NCI-H345 treated with DMSO at 0.1 percent for 48 hours (cell line): Measurements from ENCODE around the gene HK1.

Source experiments
- DNase-seq: peaks from one replicate; lab custom pipeline; 2025; ENCODE audit not compliant: unreplicated experiment; lab: John Stamatoyannopoulos, UW

HK1 gene

DNA sequence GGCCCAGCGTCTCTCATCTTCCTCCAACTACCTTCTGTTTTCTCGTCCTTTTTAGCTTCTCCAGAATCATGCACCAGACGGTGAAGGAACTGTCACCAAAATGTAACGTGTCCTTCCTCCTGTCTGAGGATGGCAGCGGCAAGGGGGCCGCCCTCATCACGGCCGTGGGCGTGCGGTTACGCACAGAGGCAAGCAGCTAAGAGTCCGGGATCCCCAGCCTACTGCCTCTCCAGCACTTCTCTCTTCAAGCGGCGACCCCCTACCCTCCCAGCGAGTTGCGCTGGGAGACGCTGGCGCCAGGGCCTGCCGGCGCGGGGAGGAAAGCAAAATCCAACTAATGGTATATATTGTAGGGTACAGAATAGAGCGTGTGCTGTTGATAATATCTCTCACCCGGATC lies 122.6 kb downstream of the HK1 start:
- no peak for DNase-seq

DNA sequence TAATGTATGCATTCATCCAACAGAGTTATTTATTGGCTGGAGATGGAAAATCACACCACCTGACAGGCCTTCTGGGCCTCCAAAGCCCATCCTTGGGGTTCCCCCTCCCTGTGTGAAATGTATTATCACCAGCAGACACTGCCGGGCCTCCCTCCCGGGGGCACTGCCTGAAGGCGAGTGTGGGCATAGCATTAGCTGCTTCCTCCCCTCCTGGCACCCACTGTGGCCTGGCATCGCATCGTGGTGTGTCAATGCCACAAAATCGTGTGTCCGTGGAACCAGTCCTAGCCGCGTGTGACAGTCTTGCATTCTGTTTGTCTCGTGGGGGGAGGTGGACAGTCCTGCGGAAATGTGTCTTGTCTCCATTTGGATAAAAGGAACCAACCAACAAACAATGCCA lies 123.1 kb downstream of the HK1 start:
- DNase-seq, result no peak

DNA sequence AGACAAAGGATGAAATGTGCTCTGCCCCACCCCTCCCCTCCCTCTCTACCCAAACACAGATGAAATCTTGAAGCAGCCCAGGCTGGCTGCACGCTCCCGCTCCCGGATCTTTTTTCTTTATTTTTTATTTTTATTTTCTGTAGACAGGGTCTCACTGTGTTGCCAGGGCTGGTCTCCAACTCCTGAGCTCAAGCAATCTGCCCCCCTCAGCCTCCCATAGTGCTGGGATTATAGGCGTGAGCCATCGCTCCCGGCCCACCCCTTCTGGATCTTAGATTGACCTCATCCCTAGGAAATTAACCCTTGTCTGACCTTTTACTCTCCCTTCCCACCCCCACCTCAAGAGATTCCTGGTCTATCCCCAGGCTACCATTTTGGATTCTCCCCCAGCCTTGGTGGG lies 124.1 kb downstream of the HK1 start:
- DNase-seq, result no peak

DNA sequence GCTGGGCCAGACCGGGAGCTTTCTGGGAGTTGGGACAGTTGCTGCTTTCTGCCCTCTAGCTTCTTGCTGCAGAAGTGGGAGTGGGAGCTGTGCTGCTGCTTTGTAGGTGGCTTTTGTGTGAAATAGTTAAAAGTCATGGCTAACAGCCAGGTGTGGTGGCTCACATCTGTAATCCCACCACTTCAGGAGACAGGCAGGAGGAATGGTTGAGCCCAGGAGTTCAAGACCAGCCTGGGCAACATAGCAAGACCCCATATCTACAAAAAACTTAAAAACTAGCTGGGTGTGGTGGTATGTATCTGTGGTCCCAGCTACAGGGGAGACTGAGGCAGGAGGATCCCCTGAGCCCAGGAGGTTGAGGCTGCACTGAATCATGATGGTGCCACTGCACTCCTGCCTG lies 124.8 kb downstream of the HK1 start:
- DNase-seq, result no peak

DNA sequence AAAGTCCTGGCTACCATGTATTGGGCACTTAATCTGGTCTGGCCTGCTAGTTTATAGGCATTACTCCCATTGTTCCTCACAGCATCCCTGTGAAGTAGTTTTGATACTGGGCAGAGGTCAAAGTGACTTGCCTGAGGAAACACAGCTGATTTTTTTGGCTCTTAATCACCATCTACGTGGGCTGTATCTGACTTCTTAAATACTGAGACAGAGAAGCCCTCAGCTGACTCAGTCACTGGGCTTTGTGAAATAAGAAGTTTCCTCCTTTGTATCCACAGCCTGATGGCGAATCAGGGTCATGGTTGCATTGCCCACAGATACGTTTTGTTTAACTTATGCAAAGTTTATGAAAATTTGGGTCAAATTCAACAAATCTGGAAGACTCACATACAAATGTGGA lies 125.2 kb downstream of the HK1 start:
- DNase-seq, result no peak

DNA sequence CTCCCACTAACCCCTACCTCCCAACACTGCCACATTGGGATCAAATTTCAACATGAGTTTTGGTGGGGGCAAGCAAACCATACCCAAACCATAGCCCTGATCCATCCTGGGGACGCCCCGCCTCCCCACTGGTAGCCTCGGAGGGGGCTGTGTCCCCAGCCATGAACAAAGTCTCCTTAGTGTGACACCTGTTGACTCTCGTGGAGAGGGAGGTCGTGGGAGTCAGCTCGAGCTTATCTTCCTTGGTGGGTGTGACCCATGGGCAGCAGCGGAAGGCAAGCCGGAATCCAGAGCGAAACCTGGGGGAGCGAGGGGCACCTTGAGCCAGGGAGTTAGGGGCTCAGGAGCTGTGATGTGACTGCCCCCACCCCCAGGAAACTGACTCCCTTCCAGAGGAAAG lies 126.5 kb downstream of the HK1 start:
- no peak for DNase-seq

DNA sequence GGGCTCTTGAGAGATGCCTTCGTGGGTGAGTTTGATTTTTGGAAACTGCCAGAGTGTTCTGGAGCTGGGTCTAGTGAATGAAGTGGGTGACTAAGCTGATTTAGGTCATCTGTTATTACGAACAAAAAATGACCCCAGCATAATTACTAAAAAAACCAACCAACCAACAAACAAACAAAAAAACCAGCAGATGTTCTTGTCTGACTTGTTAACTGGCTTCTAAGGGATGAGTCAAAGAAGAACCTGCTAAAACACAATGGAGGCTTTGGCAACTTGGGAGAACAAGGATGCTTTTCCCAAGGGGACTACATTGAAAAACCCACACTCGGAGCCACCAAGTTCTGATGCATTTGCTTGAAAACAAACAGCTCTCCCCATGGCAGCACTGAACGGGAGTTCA lies 126.9 kb downstream of the HK1 start:
- DNase-seq, result no peak

DNA sequence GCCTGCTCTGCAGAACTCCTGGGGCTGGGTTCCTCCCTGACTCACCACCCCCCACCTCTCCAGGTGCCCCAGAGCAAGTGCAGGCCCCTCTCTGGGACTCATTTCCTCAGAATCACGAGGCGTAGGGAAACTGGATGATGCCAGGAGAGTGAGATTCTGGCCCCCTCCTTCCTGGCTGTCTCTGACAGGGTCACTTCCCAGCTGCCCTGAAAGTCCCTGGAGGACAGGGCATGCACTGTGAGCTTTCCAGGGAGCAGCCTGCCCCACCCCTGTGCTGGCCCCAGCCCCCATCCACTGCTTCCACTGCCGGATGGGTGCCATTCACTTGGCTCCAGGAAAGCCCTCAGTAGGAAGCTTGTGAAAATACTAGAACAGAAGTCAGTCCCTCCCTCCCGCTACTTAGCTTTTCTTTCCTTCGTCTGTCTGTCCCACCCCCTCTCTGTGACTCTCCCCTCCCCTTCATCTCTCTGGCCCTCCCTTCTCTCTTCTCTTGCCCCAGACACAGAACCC lies 128.1 kb downstream of the HK1 start:
- no peak for DNase-seq

DNA sequence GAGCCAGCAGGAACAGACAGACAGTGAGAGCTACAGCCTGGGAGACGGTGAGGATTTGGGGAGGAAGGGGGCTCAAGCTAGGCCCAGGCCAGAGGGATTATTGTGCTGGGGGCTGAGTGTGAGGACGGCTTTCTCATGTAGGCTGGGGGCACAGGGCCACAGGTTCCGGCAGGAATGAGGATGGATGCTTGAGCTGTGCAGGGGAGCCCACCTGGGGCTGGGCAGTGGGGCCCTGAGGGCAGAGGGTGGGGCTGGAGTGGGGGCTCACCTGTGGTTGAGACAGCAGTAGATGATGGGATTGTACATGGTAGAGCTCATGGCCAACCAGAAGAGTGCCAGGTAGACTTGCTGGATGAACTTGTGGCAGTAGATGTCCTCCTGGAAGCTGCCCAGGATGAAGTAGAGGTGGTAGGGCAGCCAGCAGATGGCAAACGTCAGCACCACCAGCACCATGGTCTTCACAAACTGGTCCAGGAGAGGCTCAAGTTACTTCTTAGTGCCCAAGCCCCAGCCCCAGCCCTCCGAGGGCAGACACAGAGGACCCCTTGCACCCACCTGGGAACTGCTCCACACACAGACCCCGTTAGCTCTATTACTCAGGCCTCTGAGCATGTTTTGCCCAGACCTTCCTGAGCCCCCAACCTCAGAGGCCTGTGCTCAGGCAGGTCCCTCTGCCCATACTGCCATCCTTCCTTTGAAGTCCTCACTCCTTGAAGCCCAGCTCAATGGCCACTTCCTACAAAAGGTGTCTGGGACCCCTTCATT lies 128.7 kb downstream of the HK1 start:
- DNase-seq, result no peak

DNA sequence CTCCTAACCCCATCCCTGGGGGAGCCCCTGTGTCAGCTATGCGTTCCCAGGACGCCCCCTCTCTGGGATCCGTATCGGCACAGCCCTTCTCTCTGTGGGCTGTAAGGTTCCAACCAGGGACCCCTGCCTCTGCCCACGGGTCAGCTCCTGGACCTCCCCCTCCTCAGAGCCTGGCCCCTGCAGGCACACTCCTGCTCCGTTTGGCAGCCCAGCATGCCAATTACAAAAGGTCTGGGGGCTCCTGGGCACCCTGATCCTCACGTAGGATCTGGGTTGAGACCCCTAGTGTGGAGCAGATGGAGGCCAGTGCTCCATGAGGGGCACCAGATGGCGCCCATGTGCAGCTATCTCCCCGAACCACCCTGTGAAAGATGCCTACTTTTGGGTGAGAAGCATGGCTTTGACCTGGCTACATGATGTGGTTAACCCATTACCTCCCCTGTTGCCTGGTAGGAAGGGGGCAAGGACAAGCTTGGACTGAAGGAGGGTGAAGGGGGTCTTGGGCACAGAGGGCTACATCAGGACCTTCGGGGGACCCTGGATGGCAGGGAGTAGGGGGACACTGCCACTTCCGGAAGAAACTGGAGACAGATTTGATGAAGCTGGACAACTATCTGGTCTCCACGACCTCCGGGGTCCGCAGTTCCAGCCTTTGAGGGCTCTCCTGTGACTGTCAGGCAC lies 129.5 kb downstream of the HK1 start:
- DNase-seq, result no peak

DNA sequence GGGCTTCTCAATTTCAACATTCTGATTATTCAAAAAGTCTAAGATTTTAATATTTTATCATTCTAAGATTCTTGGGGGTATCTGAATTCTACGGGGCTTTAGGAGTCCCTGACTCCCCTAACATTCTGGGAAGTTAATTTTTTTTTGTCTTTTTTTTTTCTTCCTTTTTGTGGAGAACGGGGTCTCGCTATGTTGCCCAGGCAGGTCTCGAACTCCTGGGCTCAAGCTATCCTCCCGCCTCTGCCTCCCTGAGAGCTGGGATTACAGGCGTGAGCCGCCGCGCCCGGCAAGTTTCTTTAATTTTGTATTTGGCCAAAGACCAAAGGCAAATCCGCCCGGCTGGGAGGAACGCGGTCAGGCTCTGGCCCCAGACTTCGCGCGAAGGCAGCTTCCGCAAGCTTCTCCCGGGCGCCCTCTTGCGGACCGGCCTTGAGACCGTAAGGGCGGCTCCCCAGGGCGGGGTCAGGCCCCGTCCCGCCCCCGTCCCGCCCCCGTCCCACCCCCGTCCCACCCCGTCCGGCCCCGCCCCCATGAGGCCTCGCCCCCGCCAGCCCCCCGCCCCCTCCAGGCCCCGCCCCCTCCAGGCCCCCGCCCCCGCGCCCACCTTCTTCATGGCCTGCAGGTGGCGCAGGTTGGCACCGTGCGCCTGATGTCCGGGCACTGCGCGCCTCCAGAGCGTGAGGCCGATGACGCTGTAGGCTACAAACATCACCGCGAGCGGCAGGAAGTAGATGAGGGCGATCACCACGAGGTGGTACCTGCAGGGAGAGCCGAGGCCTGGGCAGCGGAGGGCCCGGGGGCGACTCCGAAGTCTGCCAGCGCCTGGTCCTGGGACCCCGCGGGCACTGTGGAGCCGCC lies 130.3 kb downstream of the HK1 start:
- peak; percentile 67 for DNase-seq

DNA sequence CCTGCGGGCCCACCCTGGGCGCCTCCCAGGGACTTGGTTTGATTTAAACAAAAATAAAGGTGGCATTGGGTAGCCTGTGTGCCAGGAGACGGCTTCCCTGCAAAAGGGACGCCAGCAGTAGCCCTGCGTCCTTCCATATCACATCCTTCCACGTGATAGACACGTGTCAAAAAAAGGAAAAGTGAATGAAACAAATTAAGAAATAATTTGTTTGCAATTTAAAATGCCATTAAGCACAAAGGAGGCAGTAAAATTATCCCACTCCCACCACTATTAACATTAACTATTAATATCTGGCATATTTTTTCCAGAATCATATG lies 130.8 kb downstream of the HK1 start:
- no peak for DNase-seq

DNA sequence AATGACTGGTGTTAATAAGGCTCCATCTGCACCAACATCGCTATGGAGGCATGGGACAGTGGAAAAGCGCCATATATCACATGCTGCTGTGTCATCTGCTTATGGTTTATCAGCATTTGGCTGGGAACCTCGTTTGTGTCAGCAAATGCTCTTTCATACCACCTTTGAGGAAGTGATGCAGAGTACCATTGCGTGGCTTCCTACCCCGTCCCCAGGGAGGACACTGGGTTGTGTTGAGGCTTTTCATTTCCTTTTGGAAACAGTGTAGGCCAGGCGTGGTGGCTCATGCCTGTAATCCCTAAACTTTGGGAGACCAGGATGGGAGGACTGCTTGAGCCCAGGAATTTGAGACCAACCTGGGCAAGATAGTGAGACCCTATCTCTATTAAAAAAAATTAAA lies 131.7 kb downstream of the HK1 start:
- DNase-seq, result no peak

DNA sequence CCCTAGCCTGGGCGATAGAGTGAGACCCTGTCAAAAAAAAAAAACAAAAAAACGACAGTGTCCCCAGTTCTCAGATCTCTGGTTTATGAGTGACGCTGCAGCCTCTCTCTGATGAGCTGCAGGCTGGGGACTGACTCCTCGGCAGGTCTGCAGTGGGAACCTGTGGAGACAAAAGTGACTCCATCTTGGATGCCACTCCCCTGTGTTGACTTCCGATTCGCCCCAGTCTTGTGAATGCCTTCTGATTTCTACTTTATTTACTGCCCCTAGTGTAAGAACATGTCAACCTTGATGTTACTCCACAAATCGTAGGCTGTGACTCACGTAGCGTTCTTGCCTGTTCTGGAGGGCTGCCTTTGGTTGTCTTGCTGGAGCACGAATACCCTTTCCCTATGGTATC lies 132.2 kb downstream of the HK1 start:
- DNase-seq, result no peak

DNA sequence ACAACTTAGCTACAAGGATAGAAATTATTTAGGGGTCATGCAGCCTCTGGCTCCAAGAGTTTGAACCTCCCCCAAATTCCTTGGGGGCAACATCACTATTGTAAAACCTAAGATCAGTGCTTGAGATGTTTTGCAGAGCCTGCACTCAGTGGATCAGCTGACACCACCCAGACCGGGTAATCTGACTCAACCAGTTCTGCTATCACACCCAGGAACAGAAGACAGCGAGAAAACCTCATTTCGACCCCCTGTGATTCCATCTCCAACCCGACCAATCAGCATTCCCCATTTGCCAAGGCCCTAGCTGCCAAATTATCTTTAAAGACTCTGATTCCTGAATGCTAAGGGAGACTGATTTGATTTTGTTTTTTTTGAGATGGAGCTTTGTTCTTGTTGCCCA lies 133.2 kb downstream of the HK1 start:
- no peak for DNase-seq

DNA sequence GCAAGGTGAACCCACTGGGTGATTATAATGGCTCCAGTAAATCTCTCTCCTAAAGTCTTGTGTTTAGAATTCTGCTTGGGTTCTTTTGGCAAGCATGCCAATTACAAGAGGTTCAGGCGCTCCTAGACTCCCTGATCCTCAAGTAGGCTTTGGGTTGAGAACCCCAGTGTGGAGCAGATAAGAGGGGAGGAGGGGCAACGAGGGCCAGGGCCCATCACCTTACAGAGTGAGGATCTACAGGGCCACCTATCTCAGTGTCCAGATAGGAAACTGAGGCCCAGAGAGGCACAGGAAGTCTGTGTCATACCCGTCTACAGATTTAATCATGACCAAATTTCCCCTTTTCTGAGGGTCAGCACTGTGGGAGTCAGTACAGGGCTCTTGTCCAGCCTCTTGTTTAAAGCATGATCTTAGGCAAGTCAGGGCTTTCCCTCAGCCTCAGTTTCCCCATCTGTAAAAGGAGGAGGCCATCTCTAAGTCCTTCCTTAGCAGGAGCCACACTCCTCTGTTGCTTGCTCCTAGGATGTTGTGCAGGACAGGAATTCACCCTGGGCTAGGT lies 134.0 kb downstream of the HK1 start:
- no peak for DNase-seq

DNA sequence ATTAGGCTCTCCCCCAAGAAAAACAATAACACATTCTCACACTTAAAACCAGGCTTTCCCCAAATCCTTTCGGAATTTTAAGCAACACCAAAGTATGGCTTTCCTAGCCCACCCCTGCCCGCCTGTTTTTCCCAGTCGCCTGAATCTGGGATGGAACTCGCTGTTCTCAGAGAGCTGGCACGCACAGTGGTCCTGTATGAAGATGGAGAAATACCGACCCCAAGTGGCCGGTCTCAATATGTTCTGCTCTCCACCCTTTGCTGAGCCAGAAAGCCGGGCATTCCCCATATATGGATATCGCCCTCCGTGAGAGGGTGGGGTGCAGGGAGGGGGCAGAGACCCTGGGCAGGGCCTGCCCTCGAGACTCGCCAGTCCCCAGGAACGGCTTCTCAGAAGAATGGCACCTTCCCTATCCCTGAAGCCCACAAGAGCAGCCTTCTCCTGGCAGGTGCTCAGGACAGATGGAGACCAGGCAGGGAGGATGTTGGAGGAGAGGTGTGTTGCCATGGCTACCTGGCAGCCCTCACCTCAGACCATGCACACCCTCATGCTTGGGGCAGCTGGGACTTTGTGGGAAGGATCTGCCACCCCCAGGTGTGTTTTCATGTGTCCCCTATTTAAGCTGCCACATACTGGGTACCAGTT lies 135.0 kb downstream of the HK1 start:
- no peak for DNase-seq

DNA sequence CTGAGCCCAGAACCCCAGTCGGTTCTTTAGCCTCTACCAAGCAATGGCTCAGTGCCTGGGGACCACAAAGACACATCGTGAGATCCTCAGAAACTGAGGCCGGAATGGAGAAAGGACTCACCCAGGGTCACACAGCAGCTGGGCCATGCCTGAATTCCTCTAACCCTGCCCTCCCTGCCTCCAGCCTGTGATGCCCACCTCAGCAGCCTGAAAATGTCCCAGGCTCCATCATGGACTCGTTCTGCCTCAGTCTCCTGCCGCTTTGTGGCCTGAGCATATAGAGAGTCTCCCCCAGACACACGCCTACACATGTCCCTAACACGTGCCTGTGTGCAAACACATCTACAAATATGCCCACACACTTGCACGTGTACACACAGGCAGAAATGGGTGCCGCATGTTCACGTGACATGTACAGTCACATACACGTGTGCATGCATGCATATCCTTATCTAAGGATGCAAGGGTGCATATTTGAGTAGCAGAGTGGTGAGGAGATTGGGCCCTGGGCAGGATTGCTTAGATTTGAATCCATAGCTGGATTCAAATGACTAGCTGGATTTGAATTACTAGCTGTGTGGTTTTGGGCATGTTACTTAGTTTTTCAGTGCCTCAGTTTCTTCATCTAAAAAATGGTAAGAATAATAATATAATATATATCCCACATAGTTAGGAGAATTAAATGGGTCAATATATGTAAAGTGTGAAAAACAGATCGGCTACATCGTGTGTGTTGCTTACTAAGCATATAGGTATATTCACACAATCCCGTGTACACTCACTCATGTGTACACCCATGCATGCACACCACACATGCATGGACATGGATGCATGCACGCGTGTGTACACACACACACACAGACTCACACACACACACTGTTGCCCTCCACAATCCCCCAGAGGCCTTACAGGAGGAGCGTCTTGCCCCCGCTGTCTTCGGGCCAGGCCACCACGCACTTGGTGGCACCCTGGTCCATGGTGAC lies 136.0 kb downstream of the HK1 start:
- DNase-seq, result no peak

DNA sequence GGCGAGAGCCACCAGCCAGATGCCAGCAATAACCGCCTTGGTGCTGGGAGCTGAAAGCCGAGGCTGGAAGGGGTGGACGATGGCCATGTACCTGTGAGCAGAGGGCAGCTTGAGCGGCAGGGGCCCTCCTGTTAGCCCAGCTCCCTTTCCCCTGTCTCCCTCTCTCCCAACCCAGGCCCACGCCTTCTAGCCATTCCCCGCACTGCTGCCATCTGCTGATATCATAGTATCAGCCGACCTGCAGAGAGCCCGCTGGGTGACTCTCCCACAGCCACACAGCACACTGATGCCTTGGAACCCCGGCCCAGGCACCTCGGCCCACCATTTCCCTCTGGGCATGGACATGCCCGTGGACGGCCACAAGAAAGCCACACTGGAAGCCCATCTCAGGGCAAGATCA lies 136.8 kb downstream of the HK1 start:
- DNase-seq, result no peak

DNA sequence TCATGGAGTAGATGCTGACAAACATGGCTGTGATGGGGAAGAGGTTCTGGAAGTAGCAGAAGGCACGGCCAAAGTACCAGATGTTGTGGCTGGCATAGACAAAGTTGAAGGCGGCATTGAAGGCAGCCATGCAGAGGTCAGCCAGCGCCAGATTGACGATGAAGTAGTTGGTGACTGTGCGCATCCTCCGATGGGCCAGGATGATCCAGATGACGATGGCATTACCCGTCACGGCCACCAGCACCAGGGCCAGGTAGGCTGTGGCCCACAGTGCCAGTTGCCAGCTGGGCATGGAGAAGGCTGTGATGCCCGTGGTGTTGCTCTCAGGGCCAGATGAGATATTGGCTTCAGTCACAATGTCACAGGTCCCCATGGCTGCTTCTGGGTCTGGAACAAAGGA lies 137.7 kb downstream of the HK1 start:
- no peak for DNase-seq
